ENCODE data around the gene TIMM8B.
"Not testable (repeated sequence)": the region's sequence is repeated elsewhere in the genome, so short reads cannot be mapped to it uniquely, and the experiment has no call there.

GRCh38 chr11:112095302-112095701, 8.7 kb upstream of the TIMM8B start:
- TF ChIP-seq PBX3 (IDR thresholded peaks at IDR 0.05); CTCF (IDR thresholded peaks at IDR 0.05); REST (IDR thresholded peaks at IDR 0.05); ZFP36 (IDR thresholded peaks at IDR 0.05; ENCODE audit: borderline replicate concordance, partially characterized antibody): not testable (repeated sequence)
